Endodermal cell (in vitro differentiated cells): ENCODE measurements around the gene OPA1. TPM values are rescaled to one million over a fixed set of nuclear protein-coding genes. Genes with fewer than 3 reads are reported as not detected.
A peak's percentile ranks its signal among the peaks of the same experiment; 100 is the strongest.

Experiments
- DNase-seq: peaks from one replicate; pipeline ENCODE4 v3.0.0-alpha.2; 2017
- H3K27ac ChIP-seq: 2 replicates; pipeline ENCODE4 v1.5.1; 2013; ENCODE audit warnings: mild to moderate bottlenecking, low read depth, low read length, moderate library complexity
- H3K27me3 ChIP-seq: 2 replicates; pipeline ENCODE4 v1.6.1; 2013; ENCODE audit warnings: mild to moderate bottlenecking, low read length, moderate library complexity; ENCODE audit not compliant: insufficient read depth, control insufficient read depth, poor library complexity, severe bottlenecking
- H3K36me3 ChIP-seq: 2 replicates; pipeline ENCODE4 v1.7.0; 2013; ENCODE audit warnings: mild to moderate bottlenecking, low read length, moderate library complexity; ENCODE audit not compliant: control insufficient read depth, insufficient read depth
- H3K4me1 ChIP-seq: one replicate; pipeline ENCODE4 v1.7.0; 2013; ENCODE audit warnings: low read length; ENCODE audit not compliant: control insufficient read depth, insufficient read depth
- H3K4me3 ChIP-seq: 2 replicates; pipeline ENCODE4 v1.5.1; 2013; ENCODE audit warnings: mild to moderate bottlenecking, low read length, moderate library complexity
- H3K9ac ChIP-seq: 2 replicates; pipeline ENCODE4 v1.6.1; 2013; ENCODE audit warnings: mild to moderate bottlenecking, low read length, moderate library complexity; ENCODE audit not compliant: poor library complexity, severe bottlenecking; ENCODE audit errors: extremely low read depth
- H3K9me3 ChIP-seq: 2 replicates; pipeline ENCODE4 v1.6.1; 2013; ENCODE audit warnings: mild to moderate bottlenecking, low read length, moderate library complexity; ENCODE audit not compliant: control insufficient read depth
- H3K27ac Mint-ChIP-seq: 2 replicates; pipeline ENCODE4 v1.8.0; 2020; ENCODE audit warnings: mixed read lengths
- H3K27me3 Mint-ChIP-seq: 2 replicates; pipeline ENCODE4 v1.8.0; 2021; ENCODE audit warnings: mild to moderate bottlenecking, mixed read lengths; ENCODE audit not compliant: insufficient read depth
- H3K36me3 Mint-ChIP-seq: 2 replicates; pipeline ENCODE4 v1.8.0; 2020; ENCODE audit warnings: low read depth, mixed read lengths
- H3K4me1 Mint-ChIP-seq: 2 replicates; pipeline ENCODE4 v1.8.0; 2020; ENCODE audit warnings: mixed read lengths
- H3K4me3 Mint-ChIP-seq: 2 replicates; pipeline ENCODE4 v1.8.0; 2020; ENCODE audit warnings: mild to moderate bottlenecking, moderate library complexity, mixed read lengths
- H3K9me3 Mint-ChIP-seq: 2 replicates; pipeline ENCODE4 v1.8.0; 2020; ENCODE audit warnings: mild to moderate bottlenecking, mixed read lengths
- CTCF ChIP-seq: fragments of 200-600 bp; sonication (generic); conservative IDR thresholded peaks from 2 replicates; pipeline ENCODE4 v1.5.0; 2021; ENCODE audit warnings: antibody characterized with exemption, mild to moderate bottlenecking
- WGBS, 2 experiments: methylation state at CpG; one replicate each; pipeline versions ENCODE4 v1.1.5 to v1.1.7; 2013; ENCODE audit warnings: missing lambda C conversion rate in 2 of 2, mixed read lengths in 1 of 2; ENCODE audit not compliant: insufficient coverage in 1 of 2, insufficient read length in 1 of 2; 5-methylcytosine and 5-hydroxymethylcytosine counted together
- total RNA-seq, 2 donors: library from RNA; stranded (reverse); fragmentation: NEBNext Ultra II Directional in 1 of 2; extraction: Animal tissue kit (Norgen Biotek cat#: 25700) in 1 of 2; gene quantifications; 2 replicates in 1 of 2; 3 replicates in 1 of 2; pipeline ENCODE4 v1.2.1, GENCODE V29; 2021

The OPA1 gene
- total RNA-seq, 2 donors from 2014 or later = 61.5 to 69.4 TPM

GRCh38 chr3:193711964-193712598 lies 119.1 kb downstream of the OPA1 start:
- no peak for DNase-seq
- Mint-ChIP-seq H3K27me3 (no peaks in the 10 kb centered on the region), H3K36me3 (peaks cover 8% of the 10 kb centered on the region), H3K4me3 (no peak overlapping the region), H3K4me1 (peaks cover 14% of the 10 kb centered on the region), H3K27ac (no peak overlapping the region), H3K9me3 (peaks cover 54% of the 10 kb centered on the region)
- Histone ChIP-seq H3K27me3 (no peaks in the 10 kb centered on the region), H3K9me3 (peaks cover 36% of the 10 kb centered on the region), H3K27ac (peak overlapping the region; percentile 86), H3K4me1 (no peaks in the 10 kb centered on the region), H3K4me3 (no peak overlapping the region), H3K36me3 (no peaks in the 10 kb centered on the region), H3K9ac (no peak overlapping the region)
- TF ChIP-seq CTCF = no peak
- WGBS, 2 experiments = 86 to 93% methylated on average over 16 to 19 of the region's 19 CpGs

GRCh38 chr3:193712938-193713337 lies 119.9 kb downstream of the OPA1 start:
- Histone ChIP-seq H3K9me3 (peaks cover 42% of the 10 kb centered on the region), H3K9ac (no peak overlapping the region), H3K27me3 (no peaks in the 10 kb centered on the region), H3K27ac (no peak overlapping the region), H3K4me3 (no peak overlapping the region), H3K36me3 (no peaks in the 10 kb centered on the region), H3K4me1 (no peaks in the 10 kb centered on the region)
- Mint-ChIP-seq H3K27ac (no peak overlapping the region), H3K36me3 (peaks cover 8% of the 10 kb centered on the region), H3K9me3 (peaks cover 61% of the 10 kb centered on the region), H3K27me3 (no peaks in the 10 kb centered on the region), H3K4me3 (no peak overlapping the region), H3K4me1 (peaks cover 14% of the 10 kb centered on the region)
- no peak for TF ChIP-seq CTCF
- DNase-seq = no peak
- WGBS, 2 experiments = 84 to 90% methylated on average over 3 to 5 of the region's 5 CpGs

GRCh38 chr3:193714523-193715137 lies 121.6 kb downstream of the OPA1 start:
- H3K9me3 ChIP-seq = peaks cover 42% of the 10 kb centered on the region
- no peak for TF ChIP-seq CTCF
- no peak overlapping the region for H3K9ac ChIP-seq
- no peak overlapping the region for H3K4me3 ChIP-seq
- no peaks in the 10 kb centered on the region for H3K27me3 ChIP-seq
- H3K9me3 Mint-ChIP-seq = peaks cover 77% of the 10 kb centered on the region
- H3K36me3 Mint-ChIP-seq = peaks cover 8% of the 10 kb centered on the region
- H3K4me1 ChIP-seq = no peaks in the 10 kb centered on the region
- WGBS, 2 experiments = 65 to 100% methylated on average over 1 to 4 of the region's 4 CpGs
- H3K36me3 ChIP-seq = no peaks in the 10 kb centered on the region
- no peak for DNase-seq
- no peak overlapping the region for H3K27ac ChIP-seq
- no peak overlapping the region for H3K27ac Mint-ChIP-seq
- no peaks in the 10 kb centered on the region for H3K27me3 Mint-ChIP-seq
- H3K4me1 Mint-ChIP-seq = peaks cover 14% of the 10 kb centered on the region
- H3K4me3 Mint-ChIP-seq = no peak overlapping the region
